HL-60 (cell line): ENCODE data around the gene DENND6A.

ENCODE experiments used
- TF ChIP-seq, protein P1 (sequence below): IDR thresholded peaks from one replicate; pipeline ENCODE4 v1.5.1; 2011; ENCODE audit warnings: low read length, control low read depth, inconsistent platforms; ENCODE audit not compliant: insufficient read depth
- TF ChIP-seq, protein P2 (sequence below): IDR thresholded peaks from 2 replicates; pipeline ENCODE4 v1.6.1; 2012; ENCODE audit warnings: low read depth; ENCODE audit not compliant: insufficient replicate concordance

DNA sequence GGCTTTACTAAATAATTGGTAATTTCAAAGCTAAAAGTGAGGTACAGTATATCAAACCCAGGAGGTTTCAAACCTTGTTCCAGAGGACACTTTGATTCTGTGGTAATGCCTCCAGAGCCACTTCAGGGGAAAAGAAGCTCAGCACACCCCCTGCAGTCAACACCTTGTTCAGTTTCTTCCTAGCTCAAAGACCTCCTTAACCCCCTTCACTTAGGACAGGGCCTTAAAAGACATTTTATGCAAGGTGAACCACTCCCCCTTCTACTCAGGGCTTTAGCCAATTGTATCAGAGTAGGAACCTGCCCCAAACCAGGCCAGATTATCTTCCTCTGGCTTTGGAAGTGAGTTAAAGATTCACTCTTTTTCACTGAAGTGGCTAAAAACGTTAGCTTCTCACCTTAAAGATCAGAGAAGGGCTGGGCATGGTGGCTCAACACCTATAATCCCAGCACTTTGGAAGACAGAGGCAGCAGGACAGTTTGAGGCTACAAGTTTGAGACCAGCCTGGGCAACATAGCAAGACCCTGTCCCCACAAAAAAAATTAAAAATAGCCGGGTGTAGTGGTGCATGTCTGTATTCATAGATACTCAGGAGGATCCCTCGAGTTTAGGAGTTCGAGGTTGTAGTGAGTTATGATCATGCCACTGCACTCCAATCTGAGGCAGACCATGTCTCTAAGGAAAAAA is 3.4 kb downstream of the DENND6A start:
- TF ChIP-seq, protein P1, sequence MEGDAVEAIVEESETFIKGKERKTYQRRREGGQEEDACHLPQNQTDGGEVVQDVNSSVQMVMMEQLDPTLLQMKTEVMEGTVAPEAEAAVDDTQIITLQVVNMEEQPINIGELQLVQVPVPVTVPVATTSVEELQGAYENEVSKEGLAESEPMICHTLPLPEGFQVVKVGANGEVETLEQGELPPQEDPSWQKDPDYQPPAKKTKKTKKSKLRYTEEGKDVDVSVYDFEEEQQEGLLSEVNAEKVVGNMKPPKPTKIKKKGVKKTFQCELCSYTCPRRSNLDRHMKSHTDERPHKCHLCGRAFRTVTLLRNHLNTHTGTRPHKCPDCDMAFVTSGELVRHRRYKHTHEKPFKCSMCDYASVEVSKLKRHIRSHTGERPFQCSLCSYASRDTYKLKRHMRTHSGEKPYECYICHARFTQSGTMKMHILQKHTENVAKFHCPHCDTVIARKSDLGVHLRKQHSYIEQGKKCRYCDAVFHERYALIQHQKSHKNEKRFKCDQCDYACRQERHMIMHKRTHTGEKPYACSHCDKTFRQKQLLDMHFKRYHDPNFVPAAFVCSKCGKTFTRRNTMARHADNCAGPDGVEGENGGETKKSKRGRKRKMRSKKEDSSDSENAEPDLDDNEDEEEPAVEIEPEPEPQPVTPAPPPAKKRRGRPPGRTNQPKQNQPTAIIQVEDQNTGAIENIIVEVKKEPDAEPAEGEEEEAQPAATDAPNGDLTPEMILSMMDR, result no peak
- TF ChIP-seq, protein P2, sequence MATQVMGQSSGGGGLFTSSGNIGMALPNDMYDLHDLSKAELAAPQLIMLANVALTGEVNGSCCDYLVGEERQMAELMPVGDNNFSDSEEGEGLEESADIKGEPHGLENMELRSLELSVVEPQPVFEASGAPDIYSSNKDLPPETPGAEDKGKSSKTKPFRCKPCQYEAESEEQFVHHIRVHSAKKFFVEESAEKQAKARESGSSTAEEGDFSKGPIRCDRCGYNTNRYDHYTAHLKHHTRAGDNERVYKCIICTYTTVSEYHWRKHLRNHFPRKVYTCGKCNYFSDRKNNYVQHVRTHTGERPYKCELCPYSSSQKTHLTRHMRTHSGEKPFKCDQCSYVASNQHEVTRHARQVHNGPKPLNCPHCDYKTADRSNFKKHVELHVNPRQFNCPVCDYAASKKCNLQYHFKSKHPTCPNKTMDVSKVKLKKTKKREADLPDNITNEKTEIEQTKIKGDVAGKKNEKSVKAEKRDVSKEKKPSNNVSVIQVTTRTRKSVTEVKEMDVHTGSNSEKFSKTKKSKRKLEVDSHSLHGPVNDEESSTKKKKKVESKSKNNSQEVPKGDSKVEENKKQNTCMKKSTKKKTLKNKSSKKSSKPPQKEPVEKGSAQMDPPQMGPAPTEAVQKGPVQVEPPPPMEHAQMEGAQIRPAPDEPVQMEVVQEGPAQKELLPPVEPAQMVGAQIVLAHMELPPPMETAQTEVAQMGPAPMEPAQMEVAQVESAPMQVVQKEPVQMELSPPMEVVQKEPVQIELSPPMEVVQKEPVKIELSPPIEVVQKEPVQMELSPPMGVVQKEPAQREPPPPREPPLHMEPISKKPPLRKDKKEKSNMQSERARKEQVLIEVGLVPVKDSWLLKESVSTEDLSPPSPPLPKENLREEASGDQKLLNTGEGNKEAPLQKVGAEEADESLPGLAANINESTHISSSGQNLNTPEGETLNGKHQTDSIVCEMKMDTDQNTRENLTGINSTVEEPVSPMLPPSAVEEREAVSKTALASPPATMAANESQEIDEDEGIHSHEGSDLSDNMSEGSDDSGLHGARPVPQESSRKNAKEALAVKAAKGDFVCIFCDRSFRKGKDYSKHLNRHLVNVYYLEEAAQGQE, result no peak
